ENCODE data around the gene ALDOB. TPM values are rescaled to one million over a fixed set of nuclear protein-coding genes. Genes with fewer than 3 reads are reported as not detected.

Gene ALDOB
- total RNA-seq, 1 donor from 2014 or later = not detected

DNA sequence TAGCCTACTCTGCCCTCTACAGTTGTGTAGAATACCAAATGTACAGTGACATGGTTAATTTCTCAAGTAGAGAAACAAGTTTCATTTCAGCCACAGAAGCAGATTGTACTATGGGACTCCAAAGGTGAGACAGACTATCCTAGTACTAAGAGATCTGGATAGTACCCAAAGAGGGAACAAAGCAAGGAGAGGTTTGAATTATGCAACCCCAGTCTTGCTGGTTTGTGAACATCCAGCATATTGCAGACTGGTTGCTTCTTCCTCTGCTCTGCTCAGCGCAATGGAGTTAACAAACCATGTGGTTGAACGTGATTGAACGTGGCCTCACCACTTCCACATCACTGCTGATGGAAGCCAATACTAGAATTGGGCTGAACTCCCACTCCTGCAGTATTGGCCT lies 43.3 kb upstream of the ALDOB start:
- Histone ChIP-seq H3K9me3 (no peaks in the 10 kb centered on the region), H3K36me3 (no peaks in the 10 kb centered on the region), H3K4me1 (peaks cover 5% of the 10 kb centered on the region), H3K4me3 (no peak overlapping the region), H3K27me3 (no peaks in the 10 kb centered on the region), H3K27ac (no peak overlapping the region)
- ATAC-seq (peak; percentile 24), DNase-seq (no peak)
- TF ChIP-seq, protein P1, sequence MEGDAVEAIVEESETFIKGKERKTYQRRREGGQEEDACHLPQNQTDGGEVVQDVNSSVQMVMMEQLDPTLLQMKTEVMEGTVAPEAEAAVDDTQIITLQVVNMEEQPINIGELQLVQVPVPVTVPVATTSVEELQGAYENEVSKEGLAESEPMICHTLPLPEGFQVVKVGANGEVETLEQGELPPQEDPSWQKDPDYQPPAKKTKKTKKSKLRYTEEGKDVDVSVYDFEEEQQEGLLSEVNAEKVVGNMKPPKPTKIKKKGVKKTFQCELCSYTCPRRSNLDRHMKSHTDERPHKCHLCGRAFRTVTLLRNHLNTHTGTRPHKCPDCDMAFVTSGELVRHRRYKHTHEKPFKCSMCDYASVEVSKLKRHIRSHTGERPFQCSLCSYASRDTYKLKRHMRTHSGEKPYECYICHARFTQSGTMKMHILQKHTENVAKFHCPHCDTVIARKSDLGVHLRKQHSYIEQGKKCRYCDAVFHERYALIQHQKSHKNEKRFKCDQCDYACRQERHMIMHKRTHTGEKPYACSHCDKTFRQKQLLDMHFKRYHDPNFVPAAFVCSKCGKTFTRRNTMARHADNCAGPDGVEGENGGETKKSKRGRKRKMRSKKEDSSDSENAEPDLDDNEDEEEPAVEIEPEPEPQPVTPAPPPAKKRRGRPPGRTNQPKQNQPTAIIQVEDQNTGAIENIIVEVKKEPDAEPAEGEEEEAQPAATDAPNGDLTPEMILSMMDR (IDR thresholded peaks at IDR 0.05) = no peak
- intact Hi-C loops (cut with DNase I) = no loop called here

DNA sequence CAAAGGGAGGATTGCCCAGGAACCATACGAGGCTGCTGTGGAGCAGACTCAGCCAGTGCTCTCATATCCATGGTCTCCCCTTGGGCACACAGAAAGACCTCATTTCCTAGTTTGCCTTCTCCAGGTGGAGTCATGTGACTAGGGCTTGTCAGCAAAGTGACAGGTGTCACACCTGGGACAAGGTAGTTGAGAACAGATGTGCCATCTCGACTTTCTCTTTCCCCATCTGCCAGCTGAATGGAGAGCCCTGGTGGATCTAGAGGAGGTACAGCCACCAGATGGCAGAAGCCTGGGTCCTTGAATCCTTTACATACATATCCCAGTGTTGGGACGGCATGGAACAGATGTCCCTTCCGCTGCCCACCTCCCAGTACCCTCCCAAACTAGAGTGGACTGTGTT lies 42.9 kb upstream of the ALDOB start:
- Histone ChIP-seq H3K36me3 (no peaks in the 10 kb centered on the region), H3K9me3 (no peaks in the 10 kb centered on the region), H3K27ac (no peak overlapping the region), H3K27me3 (no peaks in the 10 kb centered on the region), H3K4me1 (peaks cover 5% of the 10 kb centered on the region), H3K4me3 (no peak overlapping the region)
- intact Hi-C loops (cut with DNase I) = no loop called here
- ATAC-seq (no peak), DNase-seq (no peak)
- TF ChIP-seq, protein P1 (IDR thresholded peaks at IDR 0.05) = no peak

DNA sequence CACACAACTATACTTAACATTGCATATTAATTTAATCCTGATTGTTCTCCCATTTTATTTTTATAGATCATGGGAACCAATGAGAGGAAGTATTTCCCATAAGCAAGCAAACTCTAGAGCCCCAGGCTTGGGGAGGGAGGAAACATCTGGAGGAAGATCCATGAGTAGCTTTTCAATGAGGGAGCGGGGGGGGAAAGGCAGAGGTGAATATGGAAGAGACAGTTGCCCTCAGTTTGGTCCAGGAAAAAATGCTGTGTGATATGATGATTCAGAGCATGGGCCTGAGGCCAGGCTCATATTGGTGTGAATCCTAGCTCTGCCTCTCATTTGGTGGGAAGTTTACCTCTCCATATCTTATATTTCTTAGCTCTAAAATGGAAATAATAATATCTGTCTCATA lies 42.2 kb upstream of the ALDOB start:
- Histone ChIP-seq H3K9me3 (no peaks in the 10 kb centered on the region), H3K27ac (no peak overlapping the region), H3K36me3 (no peaks in the 10 kb centered on the region), H3K4me1 (peaks cover 5% of the 10 kb centered on the region), H3K4me3 (no peak overlapping the region), H3K27me3 (no peaks in the 10 kb centered on the region)
- intact Hi-C loops (cut with DNase I) = no loop called here
- no peak for DNase-seq
- ATAC-seq = no peak
- TF ChIP-seq, protein P1 (IDR thresholded peaks at IDR 0.05) = no peak

DNA sequence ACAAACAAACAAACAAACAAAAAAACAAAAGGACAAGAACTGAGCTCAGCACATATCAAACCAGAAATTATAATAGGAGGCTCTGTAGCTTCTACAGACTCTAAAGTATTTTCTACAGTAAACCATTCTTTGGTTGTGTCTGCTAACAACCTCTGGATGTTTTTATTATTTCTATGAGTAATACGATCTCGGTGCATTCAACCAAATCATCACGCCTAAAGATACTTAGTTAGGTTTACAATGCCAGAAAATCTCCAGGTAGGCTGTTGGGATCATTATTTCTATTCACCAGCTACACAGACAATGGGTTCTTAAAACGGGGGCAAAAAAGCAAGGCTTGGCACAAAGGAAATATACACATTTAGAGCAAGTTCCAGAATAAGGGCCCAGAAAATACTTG lies 41.6 kb upstream of the ALDOB start:
- H3K27ac ChIP-seq = no peak overlapping the region
- DNase-seq = no peak
- intact Hi-C loops (cut with DNase I) = no loop called here
- no peaks in the 10 kb centered on the region for H3K27me3 ChIP-seq
- TF ChIP-seq, protein P1 (IDR thresholded peaks at IDR 0.05) = no peak
- ATAC-seq = no peak
- H3K4me3 ChIP-seq = no peak overlapping the region
- H3K36me3 ChIP-seq = no peaks in the 10 kb centered on the region
- H3K4me1 ChIP-seq = peaks cover 5% of the 10 kb centered on the region
- H3K9me3 ChIP-seq = no peaks in the 10 kb centered on the region

DNA sequence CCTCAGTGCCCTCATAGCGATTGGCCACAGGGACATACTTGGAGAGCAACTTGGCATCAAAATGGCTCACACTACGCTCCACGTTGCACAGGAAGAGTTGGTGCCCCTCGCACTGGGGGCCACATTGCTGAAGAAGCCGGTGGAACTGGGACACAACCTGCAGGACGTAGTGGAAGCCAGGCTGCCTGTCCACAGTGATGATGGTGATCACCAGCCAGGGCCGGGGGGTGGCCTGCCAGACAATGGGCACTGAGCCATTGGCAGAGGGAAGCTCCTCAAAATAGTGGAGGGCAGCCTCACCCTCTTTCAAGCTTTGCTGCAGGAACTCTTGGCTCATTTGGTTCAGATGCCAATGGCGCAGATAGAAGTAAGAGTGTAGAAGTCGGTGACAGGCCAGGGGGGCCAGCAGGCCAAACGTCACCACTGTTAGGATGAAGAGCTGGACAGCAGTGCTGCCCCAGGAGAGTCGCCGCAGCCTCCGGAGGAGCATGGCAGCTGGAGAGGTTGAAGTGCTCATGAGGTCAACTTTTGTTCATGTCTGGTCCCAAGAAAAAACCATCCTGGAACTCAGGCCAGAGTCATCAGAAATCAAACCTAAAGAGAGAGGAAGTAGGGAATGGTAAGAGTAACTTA lies 41.1 kb upstream of the ALDOB start:
- no peaks in the 10 kb centered on the region for H3K9me3 ChIP-seq
- no peaks in the 10 kb centered on the region for H3K27me3 ChIP-seq
- ATAC-seq (no peak), DNase-seq (no peak)
- TF ChIP-seq, protein P1 (IDR thresholded peaks at IDR 0.05) = no peak
- no peak overlapping the region for H3K27ac ChIP-seq
- no peak overlapping the region for H3K4me3 ChIP-seq
- H3K4me1 ChIP-seq = peaks cover 5% of the 10 kb centered on the region
- intact Hi-C loops (cut with DNase I) = no loop called here
- no peaks in the 10 kb centered on the region for H3K36me3 ChIP-seq

DNA sequence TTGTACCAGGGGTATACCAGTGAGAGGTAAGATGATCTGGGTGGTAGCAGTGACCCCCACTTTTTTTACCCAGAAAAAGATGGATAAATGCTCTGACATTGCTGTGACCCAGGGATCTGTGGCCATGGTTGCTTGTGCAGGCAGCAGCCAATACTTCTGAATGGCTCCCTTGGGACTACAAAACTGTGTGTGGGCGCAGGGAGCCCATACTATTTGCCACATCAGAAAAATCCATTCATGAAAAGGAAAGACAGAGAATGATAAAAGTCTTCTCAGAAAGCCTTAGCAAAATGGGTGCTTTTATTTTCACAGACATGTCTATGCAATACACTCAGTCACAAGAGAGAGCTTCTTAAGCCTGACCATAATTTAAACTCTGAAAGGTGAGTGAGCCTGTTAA lies 37.3 kb upstream of the ALDOB start:
- no peaks in the 10 kb centered on the region for H3K27me3 ChIP-seq
- H3K27ac ChIP-seq = no peak overlapping the region
- no peak overlapping the region for H3K4me3 ChIP-seq
- TF ChIP-seq, protein P1 (IDR thresholded peaks at IDR 0.05) = no peak
- intact Hi-C loops (cut with DNase I) = no loop called here
- H3K36me3 ChIP-seq = no peaks in the 10 kb centered on the region
- no peaks in the 10 kb centered on the region for H3K4me1 ChIP-seq
- no peaks in the 10 kb centered on the region for H3K9me3 ChIP-seq
- DNase-seq (no peak), ATAC-seq (no peak)
